HFFc6 (cell line): ENCODE data around the gene ADK. TPM values are rescaled to one million over a fixed set of nuclear protein-coding genes. Genes with fewer than 3 reads are reported as not detected.

ENCODE experiments used
- DNase-seq: peaks from one replicate; pipeline ENCODE4 v3.0.0-alpha.2; 2018
- H3K27ac Mint-ChIP-seq: 2 replicates; pipeline ENCODE4 v1.8.0; 2020; ENCODE audit warnings: mild to moderate bottlenecking, mixed read lengths
- H3K27me3 Mint-ChIP-seq: 2 replicates; pipeline ENCODE4 v1.8.0; 2021; ENCODE audit warnings: mild to moderate bottlenecking, moderate library complexity, mixed read lengths; ENCODE audit not compliant: insufficient read depth
- H3K36me3 Mint-ChIP-seq: 2 replicates; pipeline ENCODE4 v1.8.0; 2021; ENCODE audit warnings: low read depth, mixed read lengths
- H3K4me1 Mint-ChIP-seq: 2 replicates; pipeline ENCODE4 v1.8.0; 2020; ENCODE audit warnings: low read depth, mixed read lengths
- H3K4me3 Mint-ChIP-seq: 2 replicates; pipeline ENCODE4 v1.8.0; 2020; ENCODE audit warnings: mild to moderate bottlenecking, moderate library complexity, mixed read lengths
- H3K9me3 Mint-ChIP-seq: 2 replicates; pipeline ENCODE4 v1.8.0; 2020; ENCODE audit warnings: mild to moderate bottlenecking, mixed read lengths
- total RNA-seq, 6 experiments: library from RNA; stranded (reverse); fragmentation: NEBNext Ultra II Directional; extraction: Animal tissue kit (Norgen Biotek cat#: 25700); gene quantifications; 2 replicates in 1 of 6; 3 replicates in 5 of 6; pipeline ENCODE4 v1.2.3, GENCODE V29; 2021
- TF ChIP-seq, protein P1 (sequence below): fragments of 200-600 bp; sonication (generic); IDR thresholded peaks from 2 replicates; pipeline ENCODE4 v1.5.0; 2021; ENCODE audit warnings: antibody characterized with exemption, mild to moderate bottlenecking

ADK gene
- total RNA-seq, 6 experiments from 2014 or later = 74.1 to 97.6 (median 86.0) TPM

DNA sequence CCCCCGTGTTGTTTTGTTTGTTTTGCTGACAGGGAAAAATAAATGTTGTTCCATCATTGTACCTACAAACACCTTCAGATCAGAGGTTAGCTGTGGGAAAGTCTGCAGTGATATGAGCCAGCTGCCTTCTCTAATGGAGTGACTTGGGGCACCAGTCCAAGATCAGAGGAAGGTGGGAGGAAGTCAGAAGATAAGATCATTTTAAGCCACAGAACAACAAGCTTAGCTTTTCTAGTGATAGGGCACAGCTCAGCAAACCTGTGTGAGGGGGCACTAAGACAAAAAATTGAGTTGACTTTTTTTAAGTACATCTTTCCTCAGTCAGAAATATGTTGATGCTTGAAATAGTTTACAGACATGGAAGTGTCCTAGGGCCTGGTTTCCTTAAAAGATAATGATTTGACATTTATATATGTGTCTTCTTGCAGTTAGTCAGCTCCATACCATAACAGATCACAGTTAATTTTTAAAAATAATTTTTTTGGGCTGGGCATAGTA is 435.1 kb downstream of the ADK start:
- Mint-ChIP-seq H3K9me3 (no peaks in the 10 kb centered on the region), H3K27me3 (no peaks in the 10 kb centered on the region), H3K4me1 (peaks cover 36% of the 10 kb centered on the region), H3K36me3 (no peaks in the 10 kb centered on the region), H3K27ac (peak overlapping the region; percentile 18; the same call in 1 of the 2 replicates), H3K4me3 (no peak overlapping the region)
- TF ChIP-seq, protein P1, sequence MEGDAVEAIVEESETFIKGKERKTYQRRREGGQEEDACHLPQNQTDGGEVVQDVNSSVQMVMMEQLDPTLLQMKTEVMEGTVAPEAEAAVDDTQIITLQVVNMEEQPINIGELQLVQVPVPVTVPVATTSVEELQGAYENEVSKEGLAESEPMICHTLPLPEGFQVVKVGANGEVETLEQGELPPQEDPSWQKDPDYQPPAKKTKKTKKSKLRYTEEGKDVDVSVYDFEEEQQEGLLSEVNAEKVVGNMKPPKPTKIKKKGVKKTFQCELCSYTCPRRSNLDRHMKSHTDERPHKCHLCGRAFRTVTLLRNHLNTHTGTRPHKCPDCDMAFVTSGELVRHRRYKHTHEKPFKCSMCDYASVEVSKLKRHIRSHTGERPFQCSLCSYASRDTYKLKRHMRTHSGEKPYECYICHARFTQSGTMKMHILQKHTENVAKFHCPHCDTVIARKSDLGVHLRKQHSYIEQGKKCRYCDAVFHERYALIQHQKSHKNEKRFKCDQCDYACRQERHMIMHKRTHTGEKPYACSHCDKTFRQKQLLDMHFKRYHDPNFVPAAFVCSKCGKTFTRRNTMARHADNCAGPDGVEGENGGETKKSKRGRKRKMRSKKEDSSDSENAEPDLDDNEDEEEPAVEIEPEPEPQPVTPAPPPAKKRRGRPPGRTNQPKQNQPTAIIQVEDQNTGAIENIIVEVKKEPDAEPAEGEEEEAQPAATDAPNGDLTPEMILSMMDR = no peak
- no peak for DNase-seq

DNA sequence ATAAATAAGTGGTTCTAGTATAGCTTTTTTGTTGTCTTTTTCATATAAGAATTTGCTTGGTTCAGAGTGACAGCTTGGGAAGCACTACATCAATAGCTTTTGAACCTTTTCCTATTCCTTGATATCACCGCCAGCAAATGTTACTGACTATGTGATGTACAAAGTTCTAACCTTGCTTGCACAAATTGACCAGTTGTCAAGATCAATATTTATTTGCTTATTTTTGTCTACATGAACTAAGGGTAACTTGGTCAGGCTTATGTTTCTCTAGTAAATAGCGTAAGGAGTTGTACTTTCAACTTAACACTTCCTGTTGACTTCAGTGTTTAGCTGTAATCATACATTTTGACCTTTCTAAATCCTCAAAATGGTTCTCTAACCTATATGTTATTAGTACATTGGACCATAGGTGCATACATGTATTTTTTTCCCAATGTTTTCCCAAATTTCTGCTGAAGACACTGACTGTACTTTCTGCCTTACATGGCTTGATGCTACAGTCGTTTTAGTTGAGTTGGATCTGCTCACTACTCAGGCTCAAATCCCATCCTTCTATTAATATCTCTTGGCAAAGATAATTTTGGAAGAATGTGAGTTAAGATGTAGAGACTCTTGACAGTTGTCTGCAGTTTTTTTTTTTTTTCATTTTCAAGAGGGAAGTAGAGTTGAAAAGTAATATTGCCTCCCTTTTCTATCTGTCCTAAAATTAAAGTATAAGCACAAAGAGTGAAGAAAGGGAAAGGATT is 436.3 kb downstream of the ADK start:
- DNase-seq = no peak
- H3K27me3 Mint-ChIP-seq = no peaks in the 10 kb centered on the region
- peaks cover 36% of the 10 kb centered on the region for H3K4me1 Mint-ChIP-seq
- no peaks in the 10 kb centered on the region for H3K9me3 Mint-ChIP-seq
- TF ChIP-seq, protein P1 = no peak
- no peak overlapping the region; the same call in 1 of the 2 replicates for H3K27ac Mint-ChIP-seq
- no peaks in the 10 kb centered on the region for H3K36me3 Mint-ChIP-seq
- H3K4me3 Mint-ChIP-seq = no peak overlapping the region

DNA sequence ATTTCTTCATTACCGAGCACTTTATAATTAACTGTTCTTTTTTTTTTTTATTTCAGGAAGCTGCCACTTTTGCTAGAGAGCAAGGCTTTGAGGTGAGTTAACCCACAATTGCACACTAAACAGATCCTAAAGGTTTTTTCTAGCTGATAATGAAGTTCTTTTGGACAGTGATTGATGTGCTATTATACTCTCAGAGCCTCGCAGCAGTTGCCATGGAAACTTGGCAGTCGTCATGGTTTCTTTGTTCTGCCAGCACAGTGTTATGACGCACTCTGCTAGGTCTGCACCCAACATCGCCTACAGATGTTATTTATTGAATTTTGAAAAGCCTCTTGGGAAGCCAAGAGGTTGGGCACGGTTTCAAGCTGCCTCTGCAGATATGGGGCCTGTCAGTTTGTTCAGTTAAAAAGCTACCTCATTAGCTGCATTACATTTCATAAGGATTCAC is 438.2 kb downstream of the ADK start:
- Mint-ChIP-seq H3K9me3 (no peaks in the 10 kb centered on the region), H3K27me3 (no peaks in the 10 kb centered on the region), H3K27ac (peak overlapping the region; percentile 86), H3K4me1 (peaks cover 52% of the 10 kb centered on the region), H3K36me3 (peaks cover 4% of the 10 kb centered on the region; the same call in 1 of the 2 replicates), H3K4me3 (no peak overlapping the region; the same call in 1 of the 2 replicates)
- peak; percentile 95 for DNase-seq
- TF ChIP-seq, protein P1 = no peak

DNA sequence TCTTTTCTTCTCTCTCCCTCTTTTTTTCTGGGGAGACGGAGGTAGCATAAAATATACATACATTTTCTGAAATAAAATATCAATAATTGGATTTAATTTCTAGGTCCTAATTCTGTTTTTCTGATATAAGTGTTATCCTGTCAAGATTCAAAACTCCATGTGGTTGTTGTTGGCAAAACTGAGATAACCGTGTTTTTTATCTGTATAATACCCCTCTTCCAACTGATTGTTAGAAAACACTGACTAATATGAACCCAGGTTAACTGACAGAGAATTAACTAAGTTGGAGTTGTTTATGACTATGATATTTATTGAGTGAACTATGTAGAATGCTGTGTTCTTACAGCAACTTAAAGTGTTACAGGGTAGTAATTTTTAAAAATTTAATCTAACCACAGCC is 438.8 kb downstream of the ADK start:
- no peaks in the 10 kb centered on the region for H3K27me3 Mint-ChIP-seq

DNA sequence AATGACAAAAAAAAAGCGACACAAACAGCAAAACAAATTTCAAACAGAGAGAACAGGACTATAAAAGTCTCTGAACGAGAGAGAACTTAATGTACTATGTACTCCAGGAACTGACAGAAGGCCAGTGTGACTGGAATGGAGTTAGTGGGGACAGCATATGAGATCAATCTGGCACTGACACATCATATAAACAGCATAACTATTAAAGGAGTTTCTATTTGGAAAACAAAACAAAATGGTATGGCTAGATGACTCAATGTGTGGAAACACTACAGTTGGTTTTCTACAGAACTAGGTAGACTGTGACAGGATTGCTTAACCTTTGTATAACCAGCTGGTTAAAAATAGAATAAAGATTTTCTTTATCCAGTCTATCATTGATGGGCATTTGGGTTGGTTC is 442.4 kb downstream of the ADK start:
- DNase-seq = peak; percentile 69
- peaks cover 4% of the 10 kb centered on the region; the same call in 1 of the 2 replicates for H3K36me3 Mint-ChIP-seq
- 0 out of 2 replicates have a peak overlapping the region, but pooled peaks have one; percentile 6 for H3K4me3 Mint-ChIP-seq
- H3K27ac Mint-ChIP-seq = peak overlapping the region; percentile 65
- peaks cover 44% of the 10 kb centered on the region for H3K4me1 Mint-ChIP-seq
- no peaks in the 10 kb centered on the region for H3K9me3 Mint-ChIP-seq
- TF ChIP-seq, protein P1 = no peak
- H3K27me3 Mint-ChIP-seq = no peaks in the 10 kb centered on the region

More for the DNA sequence above, 438.8 kb downstream of the ADK start:
- Mint-ChIP-seq H3K4me1 (peaks cover 52% of the 10 kb centered on the region), H3K9me3 (no peaks in the 10 kb centered on the region), H3K36me3 (peaks cover 4% of the 10 kb centered on the region; the same call in 1 of the 2 replicates), H3K27ac (peak overlapping the region; percentile 86), H3K4me3 (no peak overlapping the region)
- DNase-seq = no peak
- TF ChIP-seq, protein P1 = no peak
